GM19328 (cell line): ENCODE measurements around the gene BPIFB1.

Experiments used
- ATAC-seq: cut with Tn5 transposase; IDR thresholded peaks from one replicate; pipeline ENCODE4 v1.9.1; 2021; ENCODE audit warnings: mild to moderate bottlenecking, moderate library complexity; ENCODE audit not compliant: unreplicated experiment

Gene BPIFB1

DNA sequence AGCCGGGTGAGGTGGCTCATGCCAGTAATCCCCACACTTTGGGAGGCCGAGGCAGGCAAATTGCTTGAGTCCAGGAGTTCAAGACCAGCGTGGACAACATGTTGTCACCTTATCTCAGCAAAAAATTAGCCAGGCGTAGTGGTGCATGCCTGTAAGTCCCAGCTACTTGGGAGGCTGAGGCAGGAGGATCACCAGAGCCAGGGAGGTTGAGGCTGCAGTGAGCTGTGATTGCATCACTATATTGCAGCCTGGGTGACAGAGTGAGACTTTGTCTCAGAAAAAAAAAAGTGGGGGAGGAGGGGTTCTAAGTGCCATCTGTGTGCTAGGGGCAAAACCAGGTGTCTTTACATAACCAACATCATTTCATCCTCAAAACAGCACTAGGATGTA lies 70.0 kb downstream of the BPIFB1 start:
- no peak for ATAC-seq
